ENCODE measurements around the gene TGFBR1.
"Not testable (repeated sequence)": the region's sequence is repeated elsewhere in the genome, so short reads cannot be mapped to it uniquely, and the experiment has no call there.

The TGFBR1 gene

DNA sequence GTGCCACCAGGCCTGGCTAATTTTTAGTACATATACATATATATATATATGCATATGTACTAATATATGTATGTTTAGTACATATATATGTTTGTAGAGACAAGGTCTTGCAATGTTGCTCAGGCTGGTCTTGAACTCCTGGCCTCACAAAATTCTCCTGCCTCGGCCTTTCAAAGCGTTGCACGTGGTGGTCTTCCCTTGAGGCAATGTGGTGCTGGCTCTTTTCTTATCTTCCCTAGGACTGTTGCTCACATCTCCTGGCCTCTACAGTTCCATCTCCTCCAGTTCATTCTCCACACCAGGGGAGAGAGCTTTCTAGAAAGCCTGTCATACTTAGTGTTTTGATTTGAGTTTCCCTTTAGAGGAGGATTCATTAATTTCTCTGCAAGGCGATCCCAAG is 28.9 kb upstream of the TGFBR1 start:
- no peak for DNase-seq (ENCODE audit: low spot score)

DNA sequence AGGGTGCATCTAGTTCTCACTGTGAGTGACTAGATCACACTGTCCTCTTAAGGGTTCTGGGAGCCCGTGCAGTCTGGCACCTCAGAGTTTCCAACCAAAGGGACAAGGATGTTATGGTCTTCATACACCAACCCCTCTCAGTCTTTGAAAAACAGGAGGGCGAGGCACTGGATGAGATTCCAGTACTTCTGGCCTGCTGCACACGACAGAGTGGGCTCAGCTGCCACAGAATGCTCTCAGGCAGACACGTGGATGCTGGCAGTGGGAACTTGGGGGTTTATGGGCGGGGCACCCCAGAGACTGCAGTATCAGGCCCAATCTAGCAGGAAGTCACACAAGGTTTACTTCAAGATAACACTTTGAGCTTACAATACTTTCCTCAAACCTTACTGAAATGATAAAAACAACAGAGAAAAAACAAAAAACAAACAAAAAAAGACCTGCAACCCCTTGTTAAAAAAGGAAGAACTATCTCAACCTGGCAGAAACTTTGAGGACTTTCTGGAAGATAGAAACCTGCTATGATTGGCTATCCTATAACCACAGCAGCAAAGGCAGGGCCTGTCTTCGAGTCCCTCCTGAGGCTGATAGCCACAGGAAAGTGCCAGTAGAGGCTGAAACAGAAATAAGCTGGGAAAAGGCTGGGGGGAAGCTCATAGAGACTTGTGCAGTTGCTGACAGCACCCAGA is 28.3 kb upstream of the TGFBR1 start:
- DNase-seq (ENCODE audit: low spot score) = no peak

DNA sequence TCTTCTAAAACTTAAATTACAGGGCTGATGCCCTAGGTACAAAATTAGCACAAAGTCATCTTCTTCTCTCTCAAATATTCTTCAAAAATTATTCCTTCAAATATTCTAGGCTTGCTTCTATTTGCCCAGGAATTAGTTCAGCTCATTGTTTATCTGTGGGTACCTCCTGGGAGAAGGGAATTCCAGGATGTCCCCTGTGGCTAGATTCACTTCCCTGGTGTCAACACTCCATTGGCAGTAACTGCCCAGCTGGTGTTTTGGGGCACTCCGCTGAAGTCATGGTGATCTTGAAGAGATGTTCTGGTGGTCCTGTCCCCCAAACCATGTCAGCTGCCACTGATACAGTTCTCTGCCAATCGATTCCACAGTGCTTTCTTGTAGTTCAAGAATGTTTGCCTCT is 26.2 kb upstream of the TGFBR1 start:
- DNase-seq (ENCODE audit: low spot score) = no peak

- DNase-seq (ENCODE audit: low spot score) = no peak
Measured at GRCh38 chr9:99079542-99079941, 25.4 kb upstream of the TGFBR1 start.

- DNase-seq (ENCODE audit: low spot score) = no peak
Measured at GRCh38 chr9:99083051-99083450, 21.9 kb upstream of the TGFBR1 start.

GRCh38 chr9:99085949-99086948 is 18.7 kb upstream of the TGFBR1 start:
- peak; percentile 64 for DNase-seq (ENCODE audit: low spot score)

DNA sequence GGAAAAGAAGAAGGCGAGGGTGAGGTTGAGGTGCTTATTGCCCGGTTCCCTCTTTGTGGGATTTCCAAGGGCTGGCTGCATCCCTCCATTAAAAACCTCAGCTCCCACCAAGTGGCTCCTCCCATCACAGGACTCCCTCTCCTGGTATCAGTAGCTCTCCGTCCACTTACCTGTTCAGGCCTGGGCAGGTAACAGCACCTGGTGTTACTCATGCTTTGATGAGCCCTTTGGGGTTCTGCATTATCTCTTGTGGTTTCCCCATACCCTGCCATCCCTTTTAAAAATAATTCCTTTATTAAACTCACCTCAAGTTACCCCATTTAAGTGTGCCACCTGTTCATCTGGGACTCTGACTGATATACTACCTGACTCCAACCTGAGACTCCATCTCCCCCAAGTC is 17.5 kb upstream of the TGFBR1 start:
- no peak for DNase-seq (ENCODE audit: low spot score)

- no peak for DNase-seq (ENCODE audit: low spot score)
Measured at GRCh38 chr9:99090336-99091130, 14.4 kb upstream of the TGFBR1 start.

DNA sequence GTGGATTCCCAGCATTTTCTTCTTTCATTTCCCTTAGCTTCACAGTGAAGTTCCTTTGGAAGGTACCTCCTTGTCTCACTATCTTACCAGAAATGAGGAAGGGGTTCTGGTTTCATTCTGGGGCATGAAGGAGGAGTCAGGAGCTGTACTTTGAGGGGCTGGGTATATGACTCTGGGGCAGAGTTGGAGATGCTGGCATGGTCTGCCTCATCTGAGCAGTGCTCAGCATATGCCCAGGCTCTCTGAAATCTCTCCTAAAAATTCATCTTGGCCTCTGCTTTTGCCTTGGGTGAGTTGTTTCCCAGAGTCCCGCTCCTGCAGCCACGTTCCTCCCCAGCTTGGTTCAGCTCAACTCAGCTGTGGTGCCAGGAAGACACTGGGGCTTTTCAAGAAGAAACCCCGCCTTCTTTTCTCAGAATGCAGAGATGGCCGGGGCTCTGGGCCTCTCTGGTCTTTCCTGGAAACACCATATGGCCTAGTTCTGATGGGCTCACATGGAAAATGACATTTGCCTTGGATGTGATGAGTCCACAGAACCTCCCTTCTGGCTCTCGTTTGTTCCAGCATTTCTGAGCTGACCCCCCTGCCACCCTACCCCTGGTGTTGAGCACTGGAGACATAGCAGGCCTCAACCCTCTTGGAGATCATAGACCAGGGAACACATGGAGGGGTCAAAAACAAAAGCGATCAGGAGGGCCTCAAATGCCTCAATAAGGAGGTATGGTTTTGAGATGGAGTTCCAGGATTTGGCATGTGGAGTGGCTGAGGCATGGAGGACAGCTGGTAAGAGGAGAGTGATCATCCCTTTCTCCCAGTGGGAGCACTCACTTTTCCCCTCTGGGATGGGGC is 12.0 kb upstream of the TGFBR1 start:
- DNase-seq (ENCODE audit: low spot score) = no peak

GRCh38 chr9:99093492-99093791 is 11.5 kb upstream of the TGFBR1 start:
- no peak for DNase-seq (ENCODE audit: low spot score)

DNA sequence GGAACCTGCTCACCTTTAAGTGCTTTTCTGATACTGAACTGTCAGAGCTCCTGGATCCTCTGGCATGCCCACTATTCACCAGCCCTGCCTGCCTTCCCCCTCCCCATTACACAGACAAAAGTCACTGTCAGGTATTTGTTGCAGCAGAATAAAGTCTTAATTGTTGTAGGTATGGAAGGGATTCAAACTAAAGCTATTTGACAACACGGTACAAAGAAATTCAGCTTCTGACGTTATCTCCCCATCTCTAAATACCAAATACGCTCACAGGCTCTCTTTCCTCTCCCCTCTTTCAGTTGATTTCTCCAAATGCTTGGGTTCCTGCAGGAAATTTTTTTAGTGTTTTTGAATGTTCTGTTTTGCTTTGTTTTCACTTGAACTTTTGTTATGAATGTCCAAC is 9.3 kb upstream of the TGFBR1 start:
- no peak for DNase-seq (ENCODE audit: low spot score)

DNA sequence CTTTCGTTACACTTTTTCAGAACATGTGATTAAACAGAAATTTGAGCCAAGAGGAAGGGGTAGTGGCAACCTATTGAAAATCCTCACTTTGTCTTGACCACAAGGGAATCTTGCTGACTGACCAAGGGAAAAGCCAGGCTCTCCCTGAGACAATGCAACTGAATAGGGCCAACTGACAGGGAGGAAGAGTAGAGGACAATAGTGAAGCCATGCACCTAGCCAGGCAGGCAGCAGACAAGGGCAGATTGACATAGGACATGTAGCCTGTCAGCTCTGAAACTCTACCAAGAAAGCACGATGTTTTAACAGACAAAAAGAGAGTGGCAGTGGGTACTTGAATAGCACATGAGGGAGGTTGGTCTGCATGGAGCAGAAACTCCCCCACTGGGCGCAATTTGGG is 8.5 kb upstream of the TGFBR1 start:
- DNase-seq (ENCODE audit: low spot score) = no peak

GRCh38 chr9:99099806-99100585 is 4.9 kb upstream of the TGFBR1 start:
- not testable (repeated sequence) for DNase-seq (ENCODE audit: low spot score)

- DNase-seq (ENCODE audit: low spot score) = no peak
Measured at GRCh38 chr9:99101271-99101670, 3.6 kb upstream of the TGFBR1 start.

DNA sequence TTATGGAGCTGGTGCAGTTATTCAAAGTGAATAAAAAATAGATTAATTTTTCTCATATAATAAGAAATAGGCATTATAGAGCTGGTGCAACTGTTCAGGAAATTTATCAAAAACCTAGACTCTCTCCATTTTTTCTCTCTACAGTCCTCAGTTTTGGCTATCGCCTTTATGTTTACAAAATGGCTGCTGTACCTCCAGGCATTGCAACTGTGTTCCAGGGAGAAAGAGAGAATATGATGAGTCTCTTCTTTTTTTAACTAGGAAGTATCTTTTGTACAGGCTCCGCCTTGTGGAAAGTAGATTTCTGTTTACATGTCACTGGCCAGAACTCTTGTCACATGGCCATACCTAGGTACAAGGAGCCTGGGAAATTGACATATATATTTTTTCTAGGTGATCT is 3.1 kb upstream of the TGFBR1 start:
- no peak for DNase-seq (ENCODE audit: low spot score)

DNA sequence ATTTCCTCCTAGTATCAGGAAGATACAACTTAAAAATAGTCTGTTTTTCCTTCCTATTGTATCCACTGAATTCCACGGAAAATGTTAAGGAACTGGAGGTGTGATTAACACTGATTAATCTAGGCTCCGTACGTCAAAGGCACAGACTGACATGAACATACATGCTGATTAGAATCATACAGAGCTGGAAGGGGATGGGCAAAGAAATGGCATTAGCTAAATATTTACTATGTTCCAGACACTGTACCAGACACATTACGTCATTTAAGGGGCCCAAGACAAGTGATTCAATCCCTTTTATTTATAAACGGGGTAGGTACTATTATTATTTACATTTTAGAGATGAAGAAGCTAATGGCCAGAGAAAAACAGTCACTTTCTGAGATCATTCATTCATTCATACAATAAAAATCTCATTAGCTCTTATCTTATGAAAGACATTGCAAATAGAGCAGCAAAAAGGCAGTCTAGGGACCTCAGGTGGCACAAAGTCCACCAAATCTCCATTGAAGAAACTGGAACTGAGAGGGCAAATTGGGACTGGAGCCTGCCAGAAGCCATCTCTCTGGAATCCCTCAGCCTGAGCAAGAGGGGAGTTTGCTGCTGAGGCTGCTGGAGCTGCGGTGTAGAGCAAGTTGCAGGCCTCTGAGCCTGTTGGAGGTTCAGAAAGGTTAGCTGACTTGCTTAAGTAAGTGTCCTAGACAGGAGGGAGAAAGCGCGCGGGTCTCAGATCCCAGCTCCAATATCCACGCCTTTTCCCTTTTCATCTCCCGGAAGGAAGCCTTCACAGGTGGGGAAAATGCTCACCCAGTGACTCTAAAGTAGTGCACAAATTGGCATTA is 1.6 kb upstream of the TGFBR1 start:
- no peak for DNase-seq (ENCODE audit: low spot score)

DNA sequence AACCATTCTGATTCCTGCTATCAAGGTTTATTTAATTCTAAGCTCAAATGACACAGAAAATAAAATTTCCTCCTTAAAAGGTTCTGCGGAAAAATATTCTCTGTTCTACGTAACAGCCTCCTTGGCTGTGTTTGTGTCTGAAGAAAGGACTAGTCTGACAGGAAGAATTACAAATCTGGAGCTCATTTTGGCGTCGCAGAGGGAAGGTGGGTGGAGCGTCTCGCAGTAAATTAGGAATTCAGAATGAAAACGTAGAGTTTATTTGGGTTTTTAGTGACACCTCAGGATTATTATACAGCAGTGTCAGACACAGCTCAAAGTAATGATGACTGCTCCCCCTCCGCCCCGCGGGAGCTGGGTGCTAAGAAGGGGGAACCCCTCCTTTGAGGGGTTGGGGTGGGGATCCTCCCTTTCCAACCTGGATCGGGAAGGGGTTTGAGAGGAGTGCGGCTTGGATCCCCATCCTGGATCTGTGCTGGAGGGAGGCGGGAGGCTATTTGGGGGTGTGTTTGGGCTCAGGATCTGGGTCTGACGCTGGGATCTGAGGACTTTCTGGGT is 933 bp upstream of the TGFBR1 start:
- peak; percentile 38 for DNase-seq (ENCODE audit: low spot score)

DNA sequence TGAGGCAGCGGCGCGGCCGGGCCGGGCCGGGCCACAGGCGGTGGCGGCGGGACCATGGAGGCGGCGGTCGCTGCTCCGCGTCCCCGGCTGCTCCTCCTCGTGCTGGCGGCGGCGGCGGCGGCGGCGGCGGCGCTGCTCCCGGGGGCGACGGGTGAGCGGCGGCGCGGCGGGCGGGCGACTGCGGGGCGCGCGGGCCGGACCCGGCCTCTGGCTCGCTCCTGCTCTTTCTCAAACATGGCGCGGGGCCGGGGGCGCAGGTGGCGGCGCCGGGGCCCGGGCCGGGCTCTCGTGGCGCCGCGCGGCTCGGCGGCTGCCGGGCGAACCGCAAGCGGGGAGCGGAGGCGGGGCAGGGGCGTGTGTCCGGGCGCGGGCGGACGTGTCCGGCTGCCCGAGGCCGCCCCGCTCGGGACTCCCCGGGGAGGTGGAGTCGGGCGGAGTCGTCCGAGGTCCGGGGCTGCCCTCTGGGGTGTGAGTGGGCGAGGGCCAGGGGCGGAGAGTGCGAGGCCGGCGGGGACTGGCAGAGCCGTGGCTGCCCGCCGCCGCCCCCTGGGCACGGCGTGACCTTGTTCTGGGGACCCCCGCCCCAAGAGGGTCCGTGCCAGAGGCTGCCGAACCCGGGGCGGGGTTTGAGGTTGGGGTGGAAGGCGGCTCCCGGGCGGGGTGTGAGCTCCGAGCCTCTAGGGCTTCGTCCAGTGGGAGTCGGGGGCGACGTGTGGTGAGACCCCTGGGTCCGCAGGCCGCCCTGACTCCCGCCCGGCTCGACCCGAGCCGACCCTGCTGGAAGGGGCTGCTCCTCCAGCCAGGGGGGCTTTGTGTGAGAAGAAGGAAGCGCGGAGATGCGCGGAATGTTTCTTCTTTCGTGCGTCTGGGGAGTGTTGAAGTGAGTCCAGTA is 485 bp downstream of the TGFBR1 start:
- peak; percentile 84 for DNase-seq (ENCODE audit: low spot score)

GRCh38 chr9:99106044-99106375 is 1.1 kb downstream of the TGFBR1 start:
- DNase-seq (ENCODE audit: low spot score) = no peak

Data from hepatic stellate cell (primary cell).